ENCODE data around the gene FARP1. TPM values are rescaled to one million over a fixed set of nuclear protein-coding genes. Genes with fewer than 3 reads are reported as not detected.

The FARP1 gene
- total and polyA plus RNA-seq, 10 of the 15 experiments (the other 5 are each of a cell fraction or from before 2014, with no cell fraction given): 0.17 to 6.9 (median 0.68) TPM

- SMC1A ChIA-PET (ENCODE audit: uncharacterized antibody, unreplicated experiment): no interaction called here
- Histone ChIP-seq H3K9ac (ENCODE audit: control insufficient read depth, insufficient read depth, low read length) (no peak overlapping the region), H3K27me3 (replicated peaks in 1 of 2; ENCODE audit: control insufficient read depth in 2 of 2, insufficient read depth in 2 of 2, low read length in 1 of 2) (no peaks in the 10 kb centered on the region), H3K36me3 (ENCODE audit: control insufficient read depth in 2 of 2, insufficient read depth in 2 of 2, low read length in 1 of 2) (no peaks in the 10 kb centered on the region), H3K4me3 (no peak overlapping the region), H3K4me2 (ENCODE audit: control insufficient read depth, insufficient read depth) (no peak overlapping the region), H4K20me1 (ENCODE audit: control insufficient read depth, insufficient read depth) (no peaks in the 10 kb centered on the region), H3K4me1 (ENCODE audit: control insufficient read depth, insufficient read depth, low read length) (no peaks in the 10 kb centered on the region), H3K79me2 (ENCODE audit: control insufficient read depth, insufficient read depth, low read length) (no peaks in the 10 kb centered on the region), H3K27ac (ENCODE audit: control insufficient read depth, insufficient read depth) (no peak overlapping the region), H2AFZ (ENCODE audit: control insufficient read depth, low read depth, low read length) (no peak overlapping the region), H3K9me3 (replicated peaks; ENCODE audit: control insufficient read depth, insufficient read depth, low read length) (no peaks in the 10 kb centered on the region)
- no peak for FAIRE-seq
- DNase-seq (ENCODE audit: low read depth, low spot score): no peak
- ATAC-seq: no peak
- no peak for TF ChIP-seq PAX8 (IDR thresholded peaks at IDR 0.05)
- TF ChIP-seq HDAC6 (IDR thresholded peaks at IDR 0.05; ENCODE audit: unreplicated experiment): no peak
- TF ChIP-seq, protein P1, sequence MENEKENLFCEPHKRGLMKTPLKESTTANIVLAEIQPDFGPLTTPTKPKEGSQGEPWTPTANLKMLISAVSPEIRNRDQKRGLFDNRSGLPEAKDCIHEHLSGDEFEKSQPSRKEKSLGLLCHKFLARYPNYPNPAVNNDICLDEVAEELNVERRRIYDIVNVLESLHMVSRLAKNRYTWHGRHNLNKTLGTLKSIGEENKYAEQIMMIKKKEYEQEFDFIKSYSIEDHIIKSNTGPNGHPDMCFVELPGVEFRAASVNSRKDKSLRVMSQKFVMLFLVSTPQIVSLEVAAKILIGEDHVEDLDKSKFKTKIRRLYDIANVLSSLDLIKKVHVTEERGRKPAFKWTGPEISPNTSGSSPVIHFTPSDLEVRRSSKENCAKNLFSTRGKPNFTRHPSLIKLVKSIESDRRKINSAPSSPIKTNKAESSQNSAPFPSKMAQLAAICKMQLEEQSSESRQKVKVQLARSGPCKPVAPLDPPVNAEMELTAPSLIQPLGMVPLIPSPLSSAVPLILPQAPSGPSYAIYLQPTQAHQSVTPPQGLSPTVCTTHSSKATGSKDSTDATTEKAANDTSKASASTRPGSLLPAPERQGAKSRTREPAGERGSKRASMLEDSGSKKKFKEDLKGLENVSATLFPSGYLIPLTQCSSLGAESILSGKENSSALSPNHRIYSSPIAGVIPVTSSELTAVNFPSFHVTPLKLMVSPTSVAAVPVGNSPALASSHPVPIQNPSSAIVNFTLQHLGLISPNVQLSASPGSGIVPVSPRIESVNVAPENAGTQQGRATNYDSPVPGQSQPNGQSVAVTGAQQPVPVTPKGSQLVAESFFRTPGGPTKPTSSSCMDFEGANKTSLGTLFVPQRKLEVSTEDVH (IDR thresholded peaks at IDR 0.05; ENCODE audit: low read depth, partially characterized antibody): no peak
- TF ChIP-seq POU2F2 (IDR thresholded peaks at IDR 0.05; ENCODE audit: borderline replicate concordance, low read depth, low read length): no peak
- TF ChIP-seq, protein P2, sequence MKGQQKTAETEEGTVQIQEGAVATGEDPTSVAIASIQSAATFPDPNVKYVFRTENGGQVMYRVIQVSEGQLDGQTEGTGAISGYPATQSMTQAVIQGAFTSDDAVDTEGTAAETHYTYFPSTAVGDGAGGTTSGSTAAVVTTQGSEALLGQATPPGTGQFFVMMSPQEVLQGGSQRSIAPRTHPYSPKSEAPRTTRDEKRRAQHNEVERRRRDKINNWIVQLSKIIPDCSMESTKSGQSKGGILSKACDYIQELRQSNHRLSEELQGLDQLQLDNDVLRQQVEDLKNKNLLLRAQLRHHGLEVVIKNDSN (IDR thresholded peaks at IDR 0.05; ENCODE audit: borderline replicate concordance, extremely low read length, insufficient read depth, low read depth, low read length): no peak
- no peak for TF ChIP-seq FOXM1 (IDR thresholded peaks at IDR 0.05; ENCODE audit: low read depth, low read length)
- TF ChIP-seq ATF2 (IDR thresholded peaks at IDR 0.05; ENCODE audit: low read length): no peak
- TF ChIP-seq CEBPB (IDR thresholded peaks at IDR 0.05; ENCODE audit: borderline replicate concordance in 1 of 2, low read depth in 2 of 2, low read length in 2 of 2): no peak
- no peak for TF ChIP-seq MTA3 (IDR thresholded peaks at IDR 0.05; ENCODE audit: borderline replicate concordance, low read length)
- no peak for TF ChIP-seq IRF5 (IDR thresholded peaks at IDR 0.05; ENCODE audit: borderline replicate concordance)
- TF ChIP-seq EP300 (IDR thresholded peaks at IDR 0.05; ENCODE audit: borderline replicate concordance in 1 of 2, control insufficient read depth in 1 of 2, low read depth in 2 of 2, low read length in 2 of 2): no peak
- no peak for TF ChIP-seq POLR2AphosphoS2 (IDR thresholded peaks at IDR 0.05; ENCODE audit: low read depth, low read length)
- no peak for TF ChIP-seq ZNF207 (IDR thresholded peaks at IDR 0.05; ENCODE audit: borderline replicate concordance)
- TF ChIP-seq SKIL (IDR thresholded peaks at IDR 0.05; ENCODE audit: low read depth, poor library complexity, severe bottlenecking): no peak
- TF ChIP-seq KAT2A (conservative IDR thresholded peaks at IDR 0.05; ENCODE audit: control insufficient read depth, low read depth, low read length): no peak
- in situ Hi-C loops (cut with MboI) (no loop called here), intact Hi-C loops (cut with micrococcal nuclease; ENCODE audit: unreplicated experiment) (no loop called here)
- BruUV-seq (replicated peaks): no TSS peak
- WGBS (ENCODE audit: insufficient coverage, insufficient replicate concordance, low lambda C conversion rate, missing lambda C conversion rate): 65% methylated on average over 11 of the region's 11 CpGs
- CTCF ChIA-PET: interaction anchor here (0.6 kb wide), 1 partner anchor 186 kb away, joined by 3 read pairs; no protein-coding TSS in a partner anchor
- POLR2A ChIA-PET: no interaction called here
- RAD21 ChIA-PET (ENCODE audit: unreplicated experiment): no interaction called here
Observed at GRCh38 chr13:98410612-98411011, 267.7 kb downstream of the FARP1 start.
